Sigmoid colon (tissue), 7 donors: Measurements from ENCODE around the gene LIMK1. TPM values are rescaled to one million over a fixed set of nuclear protein-coding genes. Genes with fewer than 3 reads are reported as not detected.

ENCODE experiments used
- DNase-seq: peaks from one replicate; pipeline ENCODE4 v3.0.0-alpha.2; 2019
- H3K27ac ChIP-seq, 4 donors: fragments of 200-600 bp; sonication (generic); one replicate each; pipeline ENCODE4 v1.5.1; 2016 to 2019; ENCODE audit warnings: mild to moderate bottlenecking in 1 of 4
- H3K27me3 ChIP-seq, 3 donors: fragments of 200-600 bp; sonication (generic); one replicate each; pipeline ENCODE4 v1.5.1; 2019; ENCODE audit warnings: mild to moderate bottlenecking in 1 of 3
- H3K36me3 ChIP-seq, 4 donors: fragments of 200-600 bp; sonication (generic); one replicate each; pipeline ENCODE4 v1.5.1; 2016 to 2019
- H3K4me1 ChIP-seq, 4 donors: fragments of 200-600 bp; sonication (generic); one replicate each; pipeline ENCODE4 v1.5.1; 2017 to 2019
- H3K4me3 ChIP-seq, 4 donors: fragments of 200-600 bp; sonication (generic); one replicate each; pipeline ENCODE4 v1.5.1; 2017 to 2019; ENCODE audit warnings: mild to moderate bottlenecking in 2 of 4, moderate library complexity in 1 of 4
- H3K9me3 ChIP-seq, 4 donors: fragments of 200-600 bp in 3 of 4; sonication (generic) in 3 of 4; one replicate each; pipeline versions ENCODE4 v1.5.1 to v1.6.1; 2013 to 2019
- EP300 ChIP-seq, 4 donors: sonication (generic); formaldehyde crosslinking; IDR thresholded peaks; one replicate each; pipeline ENCODE4 v1.6.1; 2017; ENCODE audit warnings: antibody characterized with exemption in 4 of 4
- POLR2A ChIP-seq, 2 donors: fragments of 450-650 bp; IDR thresholded peaks; one replicate each; pipeline ENCODE4 v1.6.1; 2016; ENCODE audit warnings: antibody characterized with exemption in 2 of 2, mild to moderate bottlenecking in 2 of 2, moderate library complexity in 2 of 2
- POLR2AphosphoS5 ChIP-seq, 4 donors: sonication (generic); formaldehyde crosslinking; IDR thresholded peaks; one replicate each; pipeline ENCODE4 v1.6.1; 2017; ENCODE audit warnings: antibody characterized with exemption in 4 of 4
- WGBS, 2 donors: extraction: QIAGEN DNeasy Blood & Tissue Kit; methylation state at CpG; one replicate each; pipeline ENCODE4 v1.1.7; 2013; 5-methylcytosine and 5-hydroxymethylcytosine counted together
- intact Hi-C: fragments of 100-400 bp; cut with DNase I; formaldehyde crosslinking; loops from one replicate; pipeline ENCODE4 v1.15.1; 2023
- polyA plus RNA-seq, 3 donors: library from polyadenylated mRNA; stranded (reverse); fragments of 200-250 nt; gene quantifications; one replicate each; pipeline ENCODE4 v1.2.3, GENCODE V29; 2013
- total RNA-seq, 4 donors: library from RNA; depleted of rRNA; stranded (reverse); fragments of >200 nt; gene quantifications; one replicate each; pipeline ENCODE4 v1.1.0, GENCODE V29; 2016
- TF ChIP-seq, protein P1 (sequence below), 4 experiments: fragments of 450-650 bp in 3 of 4; fragments of 200-600 bp in 1 of 4; IDR thresholded peaks; one replicate each; pipeline ENCODE4 v1.5.1; 2016 to 2019; ENCODE audit warnings: antibody characterized with exemption in 4 of 4, mild to moderate bottlenecking in 3 of 4, moderate library complexity in 2 of 4
- donor health status: healthy with polysubstance abuse.
- donor health status: Bipolar disorder and iron deficiency.
- donor health status: healthy.

The LIMK1 gene
- total and polyA plus RNA-seq, 7 donors: 4.6 to 16.3 (median 9.6) TPM

DNA sequence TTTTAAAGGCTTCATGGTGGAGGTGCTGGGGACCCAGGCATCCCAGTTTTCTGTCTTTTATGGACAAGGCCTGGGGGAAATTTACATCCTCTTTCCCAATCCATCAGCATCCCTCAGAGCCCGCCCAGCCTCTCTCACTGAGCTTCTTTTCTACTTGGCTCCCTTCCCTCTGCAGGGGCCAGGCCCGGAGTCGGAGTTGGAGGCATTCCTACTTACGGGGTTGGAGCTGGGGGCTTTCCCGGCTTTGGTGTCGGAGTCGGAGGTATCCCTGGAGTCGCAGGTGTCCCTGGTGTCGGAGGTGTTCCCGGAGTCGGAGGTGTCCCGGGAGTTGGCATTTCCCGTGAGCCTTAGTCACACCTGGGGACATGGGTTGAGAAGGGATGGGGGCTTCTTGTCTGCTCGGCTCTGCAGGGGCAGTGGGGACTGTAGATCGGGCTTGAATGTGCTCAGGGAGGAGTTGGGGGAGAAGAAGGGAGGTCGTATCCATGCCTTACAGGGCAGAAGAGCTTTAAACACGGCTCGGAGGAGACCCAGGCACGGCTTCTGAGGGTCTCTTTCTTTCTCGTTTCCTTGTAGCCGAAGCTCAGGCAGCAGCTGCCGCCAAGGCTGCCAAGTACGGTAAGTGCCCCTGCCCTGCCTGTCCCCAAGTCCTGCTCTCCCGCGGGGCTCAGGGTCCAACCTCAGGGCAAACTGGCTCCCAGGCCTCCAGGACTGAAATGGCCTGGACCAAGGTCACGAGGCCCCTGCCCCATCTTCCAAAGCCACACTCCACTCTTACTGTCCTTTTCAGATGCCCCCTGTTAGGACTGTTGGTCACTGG lies 27.3 kb upstream of the LIMK1 start:
- WGBS, 2 donors: 92 to 93% methylated on average over 26 of the region's 26 CpGs
- H3K27me3 ChIP-seq: no peaks in the 10 kb centered on the region
- no peak for DNase-seq
- no peak for TF ChIP-seq EP300 (IDR thresholded peaks at IDR 0.05)
- TF ChIP-seq, protein P1, sequence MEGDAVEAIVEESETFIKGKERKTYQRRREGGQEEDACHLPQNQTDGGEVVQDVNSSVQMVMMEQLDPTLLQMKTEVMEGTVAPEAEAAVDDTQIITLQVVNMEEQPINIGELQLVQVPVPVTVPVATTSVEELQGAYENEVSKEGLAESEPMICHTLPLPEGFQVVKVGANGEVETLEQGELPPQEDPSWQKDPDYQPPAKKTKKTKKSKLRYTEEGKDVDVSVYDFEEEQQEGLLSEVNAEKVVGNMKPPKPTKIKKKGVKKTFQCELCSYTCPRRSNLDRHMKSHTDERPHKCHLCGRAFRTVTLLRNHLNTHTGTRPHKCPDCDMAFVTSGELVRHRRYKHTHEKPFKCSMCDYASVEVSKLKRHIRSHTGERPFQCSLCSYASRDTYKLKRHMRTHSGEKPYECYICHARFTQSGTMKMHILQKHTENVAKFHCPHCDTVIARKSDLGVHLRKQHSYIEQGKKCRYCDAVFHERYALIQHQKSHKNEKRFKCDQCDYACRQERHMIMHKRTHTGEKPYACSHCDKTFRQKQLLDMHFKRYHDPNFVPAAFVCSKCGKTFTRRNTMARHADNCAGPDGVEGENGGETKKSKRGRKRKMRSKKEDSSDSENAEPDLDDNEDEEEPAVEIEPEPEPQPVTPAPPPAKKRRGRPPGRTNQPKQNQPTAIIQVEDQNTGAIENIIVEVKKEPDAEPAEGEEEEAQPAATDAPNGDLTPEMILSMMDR (IDR thresholded peaks at IDR 0.05): no peak
- no peak overlapping the region for H3K27ac ChIP-seq
- no peak overlapping the region for H3K4me3 ChIP-seq
- H3K9me3 ChIP-seq: no peaks in the 10 kb centered on the region
- intact Hi-C loops: no loop called here
- H3K4me1 ChIP-seq: peaks cover 0 to 21% (median 18%) of the 10 kb centered on the region in 4 donors
- H3K36me3 ChIP-seq: peaks cover 4 to 70% (median 36%) of the 10 kb centered on the region in 4 donors

DNA sequence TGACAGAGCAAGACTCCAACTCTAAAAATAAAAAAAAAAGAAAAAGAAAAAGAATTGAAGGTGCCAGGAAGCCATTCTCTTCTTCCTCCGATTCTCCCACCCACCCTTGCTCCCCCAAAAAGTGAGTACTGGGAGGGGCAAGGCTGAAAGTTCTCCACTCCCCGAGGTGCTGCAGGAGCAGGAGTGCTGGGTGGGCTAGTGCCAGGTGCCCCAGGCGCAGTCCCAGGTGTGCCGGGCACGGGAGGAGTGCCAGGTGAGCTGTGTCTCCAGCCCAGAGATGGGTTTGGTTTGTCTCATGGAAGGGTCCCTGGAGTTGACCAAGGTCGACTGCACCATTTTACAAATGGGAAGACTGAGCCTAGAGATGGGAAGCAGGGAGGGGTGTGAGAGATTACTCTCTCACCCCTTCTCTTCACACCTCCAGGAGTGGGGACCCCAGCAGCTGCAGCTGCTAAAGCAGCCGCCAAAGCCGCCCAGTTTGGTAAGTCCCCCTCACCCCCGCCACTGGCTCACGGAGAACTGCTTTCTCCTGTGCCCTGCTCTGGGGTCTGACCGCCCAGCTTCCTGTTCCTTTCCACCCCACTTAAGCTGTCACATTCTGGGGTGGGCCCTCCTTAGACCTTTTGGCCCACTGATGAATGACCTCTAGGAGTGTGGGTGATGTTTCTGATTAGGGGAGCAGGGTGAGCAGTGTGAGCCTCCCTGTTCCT lies 26.2 kb upstream of the LIMK1 start:
- Histone ChIP-seq H3K36me3 (peaks cover 0 to 60% (median 26%) of the 10 kb centered on the region in 4 donors), H3K27ac (peak overlapping the region in 1 of 4 donors; percentile 34)
- intact Hi-C loops: no loop called here

DNA sequence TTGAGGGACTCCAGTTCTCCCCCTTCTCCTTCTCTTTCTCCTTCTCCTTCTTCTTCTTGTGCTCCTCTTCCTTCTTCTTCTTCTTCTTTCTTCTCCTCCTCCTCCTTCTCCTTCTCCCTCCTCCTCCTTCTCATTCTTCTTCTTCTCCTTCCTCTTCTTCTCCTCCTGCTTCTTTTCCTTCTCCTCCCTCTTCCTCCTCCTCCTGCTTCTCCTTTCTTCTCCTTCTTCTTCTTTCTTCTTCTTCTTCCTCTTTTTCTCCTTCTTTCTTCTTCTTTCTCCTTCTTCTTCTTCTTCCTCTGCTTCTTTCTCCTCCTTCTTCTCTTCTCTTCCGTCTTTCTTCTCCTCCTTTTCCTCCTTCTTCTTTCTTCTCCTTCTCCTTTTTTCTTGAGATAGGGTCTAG lies 25.6 kb upstream of the LIMK1 start:
- Histone ChIP-seq H3K27ac (no peak overlapping the region), H3K4me1 (peaks cover 0 to 37% (median 33%) of the 10 kb centered on the region in 4 donors), H3K27me3 (no peaks in the 10 kb centered on the region), H3K4me3 (no peak overlapping the region), H3K9me3 (no peaks in the 10 kb centered on the region), H3K36me3 (peaks cover 0 to 60% (median 24%) of the 10 kb centered on the region in 4 donors)
- WGBS, 2 donors: 86 to 91% methylated on average over 1 of the region's 1 CpG
- TF ChIP-seq EP300 (IDR thresholded peaks at IDR 0.05): no peak
- TF ChIP-seq POLR2A (IDR thresholded peaks at IDR 0.05): no peak
- TF ChIP-seq POLR2AphosphoS5 (IDR thresholded peaks at IDR 0.05): no peak
- TF ChIP-seq, protein P1 (IDR thresholded peaks at IDR 0.05): no peak
- intact Hi-C loops: loop anchor here (2.0 kb wide), 1 partner anchor 15 kb away; no protein-coding TSS in a partner anchor
- DNase-seq: no peak

More for the DNA sequence above, 26.2 kb upstream of the LIMK1 start:
- TF ChIP-seq, protein P1 (IDR thresholded peaks at IDR 0.05): no peak
- no peak for TF ChIP-seq POLR2AphosphoS5 (IDR thresholded peaks at IDR 0.05)
- TF ChIP-seq EP300 (IDR thresholded peaks at IDR 0.05): no peak
- TF ChIP-seq POLR2A (IDR thresholded peaks at IDR 0.05): no peak
- Histone ChIP-seq H3K4me1 (peaks cover 0 to 31% (median 29%) of the 10 kb centered on the region in 4 donors), H3K27me3 (no peaks in the 10 kb centered on the region), H3K4me3 (no peak overlapping the region), H3K9me3 (no peaks in the 10 kb centered on the region)
- no peak for DNase-seq
- WGBS, 2 donors: 76 to 77% methylated on average over 11 of the region's 11 CpGs

DNA sequence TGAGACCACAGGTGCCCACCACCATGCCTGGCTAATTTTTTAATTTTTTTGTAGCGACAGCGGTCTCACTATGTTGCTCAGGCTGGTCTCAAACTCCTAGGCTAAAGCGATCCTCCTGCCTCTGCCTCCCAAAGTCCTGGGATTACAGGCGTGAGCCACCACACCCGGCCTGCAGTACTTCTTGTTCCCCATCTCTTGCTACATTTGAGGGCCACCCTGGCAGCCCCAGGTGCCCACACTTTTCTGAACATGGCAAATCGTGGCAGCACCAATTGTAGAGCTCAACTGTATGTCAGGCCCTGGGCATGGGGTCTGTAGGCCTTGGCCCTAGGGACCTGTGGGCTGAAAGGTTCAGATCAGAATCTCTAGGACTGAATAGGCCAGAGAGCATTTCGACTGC lies 25.1 kb upstream of the LIMK1 start:
- TF ChIP-seq EP300 (IDR thresholded peaks at IDR 0.05) (no peak), POLR2A (IDR thresholded peaks at IDR 0.05) (no peak), POLR2AphosphoS5 (IDR thresholded peaks at IDR 0.05) (no peak)
- TF ChIP-seq, protein P1 (IDR thresholded peaks at IDR 0.05): no peak
- Histone ChIP-seq H3K4me3 (no peak overlapping the region), H3K4me1 (peaks cover 0 to 37% (median 33%) of the 10 kb centered on the region in 4 donors), H3K36me3 (peaks cover 0 to 60% (median 21%) of the 10 kb centered on the region in 4 donors), H3K27ac (no peak overlapping the region), H3K9me3 (no peaks in the 10 kb centered on the region), H3K27me3 (no peaks in the 10 kb centered on the region)
- 89% methylated on average over 7 of the region's 7 CpGs for WGBS, 2 donors
- intact Hi-C loops: loop anchor here (2.0 kb wide), 1 partner anchor 16 kb away; no protein-coding TSS in a partner anchor
- no peak for DNase-seq
